Neural cell (in vitro differentiated cells): ENCODE results near the gene ROR2. TPM values are rescaled to one million over a fixed set of nuclear protein-coding genes. Genes with fewer than 3 reads are reported as not detected.

Experiments used
- H2AFZ ChIP-seq: fragments of 200-600, 300-800 bp; sonication (generic), shearing (Covaris generic); 2 replicates; pipeline ENCODE4 v1.6.0; 2014; ENCODE audit warnings: low read depth, mild to moderate bottlenecking, antibody characterized with exemption, low read length, moderate library complexity
- H3F3A ChIP-seq: fragments of 200-600 bp; shearing (Covaris generic); 2 replicates; pipeline ENCODE4 v1.6.1; 2016; ENCODE audit warnings: mild to moderate bottlenecking, moderate library complexity, mixed read lengths, antibody characterized with exemption, low read length; ENCODE audit not compliant: insufficient read depth, poor library complexity, severe bottlenecking
- H3K27ac ChIP-seq: fragments of 200-600, 300-800 bp; sonication (generic), shearing (Covaris generic); 2 replicates; pipeline ENCODE4 v1.5.1; 2014; ENCODE audit warnings: mild to moderate bottlenecking, low read length, moderate library complexity
- H3K27me3 ChIP-seq: fragments of 300-800, 200-600 bp; sonication (generic), shearing (Covaris generic); 2 replicates; pipeline ENCODE4 v1.6.0; 2014; ENCODE audit warnings: mild to moderate bottlenecking, low read depth, low read length, moderate library complexity; ENCODE audit not compliant: insufficient read depth
- H3K36me3 ChIP-seq: fragments of 300-800, 200-600 bp; sonication (generic), shearing (Covaris generic); 2 replicates; pipeline ENCODE4 v1.5.1; 2014; ENCODE audit warnings: mild to moderate bottlenecking, antibody characterized with exemption, low read length, moderate library complexity; ENCODE audit not compliant: insufficient read depth
- H3K4me2 ChIP-seq: fragments of 300-800, 200-600 bp; sonication (generic), shearing (Covaris generic); 2 replicates; pipeline ENCODE4 v1.6.0; 2014; ENCODE audit warnings: mild to moderate bottlenecking, low read length
- H3K4me3 ChIP-seq: fragments of 300-800, 200-600 bp; sonication (generic), shearing (Covaris generic); 2 replicates; pipeline ENCODE4 v1.5.1; 2014; ENCODE audit warnings: mild to moderate bottlenecking, low read length, moderate library complexity
- H3K79me2 ChIP-seq: fragments of 200-600 bp; shearing (Covaris generic); replicated peaks from 2 replicates; pipeline ENCODE4 v1.6.0; 2014; ENCODE audit warnings: mild to moderate bottlenecking, low read length, moderate library complexity; ENCODE audit not compliant: insufficient read depth
- H3K9ac ChIP-seq: fragments of 300-800, 200-600 bp; sonication (generic), shearing (Covaris generic); 2 replicates; pipeline ENCODE4 v1.6.1; 2016; ENCODE audit warnings: mild to moderate bottlenecking, low read length, mixed read lengths
- H3K9me2 ChIP-seq: fragments of 200-600 bp; shearing (Covaris generic); 2 replicates; pipeline ENCODE4 v1.6.1; 2016; ENCODE audit warnings: mild to moderate bottlenecking, low read length, mixed read lengths; ENCODE audit not compliant: insufficient read depth
- H3K9me3 ChIP-seq: fragments of 200-600, 300-800 bp; sonication (generic), shearing (Covaris generic); 2 replicates; pipeline ENCODE4 v1.6.1; 2016; ENCODE audit warnings: mild to moderate bottlenecking, mixed run types, low read length, moderate library complexity, mixed read lengths
- H4K20me1 ChIP-seq: fragments of 200-600 bp; shearing (Covaris generic); 2 replicates; pipeline ENCODE4 v1.6.1; 2016; ENCODE audit warnings: mild to moderate bottlenecking, mixed run types; ENCODE audit not compliant: insufficient read depth
- EP300 ChIP-seq: fragments of 450-650 bp; conservative IDR thresholded peaks from 2 replicates; pipeline ENCODE4 v1.6.1; 2014; ENCODE audit warnings: antibody characterized with exemption, mild to moderate bottlenecking, moderate library complexity; ENCODE audit not compliant: poor library complexity, severe bottlenecking
- EZH2 ChIP-seq: fragments of 200-600, 300-800 bp; shearing (Covaris generic), sonication (generic); IDR thresholded peaks from 2 replicates; pipeline ENCODE4 v1.6.1; 2014; ENCODE audit warnings: antibody characterized with exemption, low read length, borderline replicate concordance, mild to moderate bottlenecking; ENCODE audit not compliant: insufficient read depth, poor library complexity, severe bottlenecking
- MXI1 ChIP-seq: fragments of 450-650 bp; conservative IDR thresholded peaks from 2 replicates; pipeline ENCODE4 v1.6.1; 2014; ENCODE audit warnings: antibody characterized with exemption, mild to moderate bottlenecking; ENCODE audit not compliant: poor library complexity, severe bottlenecking
- POLR2AphosphoS5 ChIP-seq: IDR thresholded peaks from 2 replicates; pipeline ENCODE4 v1.6.1; 2012
- RAD21 ChIP-seq: fragments of 450-650 bp; conservative IDR thresholded peaks from 2 replicates; pipeline ENCODE4 v1.6.1; 2014; ENCODE audit warnings: antibody characterized with exemption, mild to moderate bottlenecking, moderate library complexity
- SMC3 ChIP-seq: fragments of 450-650 bp; conservative IDR thresholded peaks from 2 replicates; pipeline ENCODE4 v1.6.1; 2014; ENCODE audit warnings: antibody characterized with exemption, mild to moderate bottlenecking, moderate library complexity; ENCODE audit not compliant: poor library complexity
- TAF1 ChIP-seq: IDR thresholded peaks from 2 replicates; pipeline ENCODE4 v1.6.1; 2012; ENCODE audit warnings: low read depth
- polyA plus RNA-seq: library from polyadenylated mRNA; depleted of rRNA; stranded (reverse); fragments of >200 nt; gene quantifications from 2 replicates; pipeline ENCODE4 v1.2.3, GENCODE V29; 2014
- TF ChIP-seq, protein P1 (sequence below): fragments of 450-650 bp; IDR thresholded peaks from 2 replicates; pipeline ENCODE4 v1.5.1; 2014; ENCODE audit warnings: antibody characterized with exemption, mild to moderate bottlenecking, moderate library complexity; ENCODE audit not compliant: poor library complexity, severe bottlenecking
- TF ChIP-seq, protein P2 (sequence below): IDR thresholded peaks from 2 replicates; pipeline ENCODE4 v1.6.1; 2012; ENCODE audit warnings: borderline replicate concordance

The ROR2 gene
- polyA plus RNA-seq, 1 donor from 2014 or later: 0.33 TPM

DNA sequence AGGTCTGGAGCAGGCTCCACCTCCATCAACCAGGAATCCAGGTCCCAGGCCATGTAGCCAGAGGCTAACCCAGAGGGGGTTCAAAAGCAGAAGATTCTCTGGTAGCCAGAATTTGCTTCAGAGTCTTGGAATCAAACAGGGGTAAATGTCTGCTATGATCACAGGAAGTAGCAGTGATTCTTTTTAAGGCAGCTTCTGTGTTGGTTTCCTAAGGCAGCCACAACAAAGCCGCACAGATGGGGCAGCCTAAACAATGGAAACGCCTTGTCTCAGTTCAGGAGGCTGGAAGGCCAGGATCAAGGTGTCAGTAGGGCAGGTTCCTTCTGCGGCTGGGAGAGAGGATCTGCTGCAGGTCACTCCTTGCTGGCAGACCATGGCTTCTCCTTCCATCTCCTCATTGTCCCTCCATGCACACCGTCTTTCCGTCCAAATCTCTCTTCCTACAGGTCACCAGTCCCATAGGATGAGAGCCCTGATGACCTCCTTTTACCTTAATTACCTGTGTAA, 167.3 kb downstream of the ROR2 start:
- Histone ChIP-seq H3K27me3 (no peaks in the 10 kb centered on the region), H3K4me2 (no peak overlapping the region), H3K27ac (no peak overlapping the region), H3K9me3 (no peaks in the 10 kb centered on the region), H4K20me1 (no peaks in the 10 kb centered on the region), H3K9ac (no peak overlapping the region), H3K9me2 (no peaks in the 10 kb centered on the region), H3K79me2 (no peaks in the 10 kb centered on the region), H3K36me3 (no peaks in the 10 kb centered on the region), H3F3A (no peaks in the 10 kb centered on the region), H3K4me3 (no peak overlapping the region), H2AFZ (no peak overlapping the region)
- TF ChIP-seq TAF1: no peak
- no peak for TF ChIP-seq POLR2AphosphoS5
- no peak for TF ChIP-seq RAD21
- no peak for TF ChIP-seq EP300
- TF ChIP-seq, protein P1, sequence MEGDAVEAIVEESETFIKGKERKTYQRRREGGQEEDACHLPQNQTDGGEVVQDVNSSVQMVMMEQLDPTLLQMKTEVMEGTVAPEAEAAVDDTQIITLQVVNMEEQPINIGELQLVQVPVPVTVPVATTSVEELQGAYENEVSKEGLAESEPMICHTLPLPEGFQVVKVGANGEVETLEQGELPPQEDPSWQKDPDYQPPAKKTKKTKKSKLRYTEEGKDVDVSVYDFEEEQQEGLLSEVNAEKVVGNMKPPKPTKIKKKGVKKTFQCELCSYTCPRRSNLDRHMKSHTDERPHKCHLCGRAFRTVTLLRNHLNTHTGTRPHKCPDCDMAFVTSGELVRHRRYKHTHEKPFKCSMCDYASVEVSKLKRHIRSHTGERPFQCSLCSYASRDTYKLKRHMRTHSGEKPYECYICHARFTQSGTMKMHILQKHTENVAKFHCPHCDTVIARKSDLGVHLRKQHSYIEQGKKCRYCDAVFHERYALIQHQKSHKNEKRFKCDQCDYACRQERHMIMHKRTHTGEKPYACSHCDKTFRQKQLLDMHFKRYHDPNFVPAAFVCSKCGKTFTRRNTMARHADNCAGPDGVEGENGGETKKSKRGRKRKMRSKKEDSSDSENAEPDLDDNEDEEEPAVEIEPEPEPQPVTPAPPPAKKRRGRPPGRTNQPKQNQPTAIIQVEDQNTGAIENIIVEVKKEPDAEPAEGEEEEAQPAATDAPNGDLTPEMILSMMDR: no peak
- TF ChIP-seq, protein P2, sequence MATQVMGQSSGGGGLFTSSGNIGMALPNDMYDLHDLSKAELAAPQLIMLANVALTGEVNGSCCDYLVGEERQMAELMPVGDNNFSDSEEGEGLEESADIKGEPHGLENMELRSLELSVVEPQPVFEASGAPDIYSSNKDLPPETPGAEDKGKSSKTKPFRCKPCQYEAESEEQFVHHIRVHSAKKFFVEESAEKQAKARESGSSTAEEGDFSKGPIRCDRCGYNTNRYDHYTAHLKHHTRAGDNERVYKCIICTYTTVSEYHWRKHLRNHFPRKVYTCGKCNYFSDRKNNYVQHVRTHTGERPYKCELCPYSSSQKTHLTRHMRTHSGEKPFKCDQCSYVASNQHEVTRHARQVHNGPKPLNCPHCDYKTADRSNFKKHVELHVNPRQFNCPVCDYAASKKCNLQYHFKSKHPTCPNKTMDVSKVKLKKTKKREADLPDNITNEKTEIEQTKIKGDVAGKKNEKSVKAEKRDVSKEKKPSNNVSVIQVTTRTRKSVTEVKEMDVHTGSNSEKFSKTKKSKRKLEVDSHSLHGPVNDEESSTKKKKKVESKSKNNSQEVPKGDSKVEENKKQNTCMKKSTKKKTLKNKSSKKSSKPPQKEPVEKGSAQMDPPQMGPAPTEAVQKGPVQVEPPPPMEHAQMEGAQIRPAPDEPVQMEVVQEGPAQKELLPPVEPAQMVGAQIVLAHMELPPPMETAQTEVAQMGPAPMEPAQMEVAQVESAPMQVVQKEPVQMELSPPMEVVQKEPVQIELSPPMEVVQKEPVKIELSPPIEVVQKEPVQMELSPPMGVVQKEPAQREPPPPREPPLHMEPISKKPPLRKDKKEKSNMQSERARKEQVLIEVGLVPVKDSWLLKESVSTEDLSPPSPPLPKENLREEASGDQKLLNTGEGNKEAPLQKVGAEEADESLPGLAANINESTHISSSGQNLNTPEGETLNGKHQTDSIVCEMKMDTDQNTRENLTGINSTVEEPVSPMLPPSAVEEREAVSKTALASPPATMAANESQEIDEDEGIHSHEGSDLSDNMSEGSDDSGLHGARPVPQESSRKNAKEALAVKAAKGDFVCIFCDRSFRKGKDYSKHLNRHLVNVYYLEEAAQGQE: no peak
- TF ChIP-seq MXI1: no peak
- TF ChIP-seq EZH2: no peak

DNA sequence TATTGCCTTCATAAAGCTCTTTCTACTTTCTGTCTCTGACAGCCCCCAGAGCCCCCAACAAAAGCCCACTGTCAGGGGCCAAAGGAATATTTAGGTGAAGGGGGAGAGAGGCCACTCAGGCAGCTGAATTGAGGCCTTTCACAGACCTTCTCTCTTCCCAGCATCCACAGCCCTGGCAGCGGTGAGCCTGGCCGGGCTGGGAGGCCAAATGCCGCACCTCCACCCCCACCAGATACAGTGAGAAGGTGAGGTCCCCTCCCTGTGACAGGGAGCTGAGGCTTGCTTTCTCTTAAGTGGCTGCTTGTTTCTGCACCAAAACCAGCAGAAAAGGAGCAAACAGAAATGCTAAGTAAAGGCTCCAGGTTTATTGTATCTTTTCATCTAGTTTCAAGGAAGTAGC, 168.1 kb downstream of the ROR2 start:
- no peaks in the 10 kb centered on the region for H3K9me2 ChIP-seq
- no peak overlapping the region for H3K4me2 ChIP-seq
- TF ChIP-seq TAF1: no peak
- no peak for TF ChIP-seq POLR2AphosphoS5
- TF ChIP-seq, protein P2: no peak
- TF ChIP-seq, protein P1: no peak
- no peak for TF ChIP-seq SMC3
- no peak for TF ChIP-seq MXI1
- no peak for TF ChIP-seq RAD21
- TF ChIP-seq EZH2: no peak
- TF ChIP-seq EP300: no peak
- H3K9ac ChIP-seq: no peak overlapping the region
- no peak overlapping the region for H3K4me3 ChIP-seq
- no peaks in the 10 kb centered on the region for H3K36me3 ChIP-seq
- no peaks in the 10 kb centered on the region for H3K79me2 ChIP-seq
- H3K9me3 ChIP-seq: no peaks in the 10 kb centered on the region
- no peak overlapping the region for H2AFZ ChIP-seq
- H3K27ac ChIP-seq: no peak overlapping the region
- H3K27me3 ChIP-seq: no peaks in the 10 kb centered on the region
- no peaks in the 10 kb centered on the region for H4K20me1 ChIP-seq
- no peaks in the 10 kb centered on the region for H3F3A ChIP-seq
